ENCODE results near the gene LPCAT3.
"Not testable (repeated sequence)": the region's sequence is repeated elsewhere in the genome, so short reads cannot be mapped to it uniquely, and the experiment has no call there.

The LPCAT3 gene, protein sequence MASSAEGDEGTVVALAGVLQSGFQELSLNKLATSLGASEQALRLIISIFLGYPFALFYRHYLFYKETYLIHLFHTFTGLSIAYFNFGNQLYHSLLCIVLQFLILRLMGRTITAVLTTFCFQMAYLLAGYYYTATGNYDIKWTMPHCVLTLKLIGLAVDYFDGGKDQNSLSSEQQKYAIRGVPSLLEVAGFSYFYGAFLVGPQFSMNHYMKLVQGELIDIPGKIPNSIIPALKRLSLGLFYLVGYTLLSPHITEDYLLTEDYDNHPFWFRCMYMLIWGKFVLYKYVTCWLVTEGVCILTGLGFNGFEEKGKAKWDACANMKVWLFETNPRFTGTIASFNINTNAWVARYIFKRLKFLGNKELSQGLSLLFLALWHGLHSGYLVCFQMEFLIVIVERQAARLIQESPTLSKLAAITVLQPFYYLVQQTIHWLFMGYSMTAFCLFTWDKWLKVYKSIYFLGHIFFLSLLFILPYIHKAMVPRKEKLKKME

DNA sequence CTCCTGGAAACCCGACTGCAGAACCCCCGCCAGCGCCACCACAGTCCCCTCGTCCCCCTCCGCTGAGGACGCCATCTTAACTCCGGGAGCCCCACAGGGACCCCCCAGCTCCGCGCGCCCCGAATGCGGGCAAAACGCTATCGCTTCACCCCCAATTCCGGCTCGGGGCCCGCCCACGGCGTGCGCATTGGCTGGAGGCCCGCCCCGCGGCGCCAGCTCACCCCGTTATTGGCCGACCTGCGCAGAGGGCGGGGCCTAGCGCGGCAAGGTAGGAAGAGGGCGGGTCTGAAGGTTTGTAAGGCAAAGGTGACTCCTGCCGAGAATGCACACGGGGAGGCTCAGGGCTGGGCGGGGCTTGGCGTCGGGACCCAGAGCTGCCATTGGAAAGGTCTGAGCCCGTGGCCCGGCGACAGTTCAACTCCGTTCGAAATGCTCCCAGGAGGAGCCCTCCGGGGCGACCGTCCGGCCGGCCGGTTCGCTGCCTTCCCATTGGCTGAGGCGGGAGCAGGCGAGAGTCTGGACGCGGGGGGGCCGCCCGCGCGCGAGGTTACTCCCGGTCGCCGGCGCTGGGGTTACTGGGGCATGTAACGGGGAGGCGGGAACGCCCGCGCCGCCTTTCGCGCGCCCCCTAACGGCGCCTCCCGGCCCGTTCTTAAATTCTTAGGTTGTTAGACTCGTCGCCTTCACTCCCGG is at the start of gene LPCAT3:
LPCAT3 (minus strand) TSS at position 127 of the 693 bp plus-strand sequence; CDS start at position 75, 52 bp downstream.
- FAIRE-seq (peak; percentile 20), DNase-seq (ENCODE audit: low spot score) (peak; percentile 80)

DNA sequence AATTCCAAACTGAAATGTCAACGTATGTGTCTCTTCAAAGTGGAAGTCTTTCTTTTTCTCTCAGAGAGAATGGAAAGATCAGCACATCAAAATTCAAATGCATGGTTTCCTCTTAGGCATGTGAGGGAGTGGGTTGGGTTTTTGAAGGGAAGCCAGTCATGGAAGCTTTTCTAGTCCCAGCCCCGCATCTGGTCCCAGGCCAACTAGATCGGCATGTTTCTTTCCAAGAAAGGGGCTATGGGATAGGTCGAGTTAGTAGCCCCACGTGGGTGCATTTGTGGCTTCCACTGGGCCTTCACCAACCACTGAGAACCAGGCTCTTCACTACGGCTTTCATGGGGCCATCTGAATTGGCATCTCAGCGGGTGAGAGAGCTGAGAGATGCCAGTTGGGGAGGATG is 48.8 kb upstream of the LPCAT3 start:
- FAIRE-seq (no peak), DNase-seq (ENCODE audit: low spot score) (no peak)

GRCh38 chr12:7066596-7066995 is 48.3 kb upstream of the LPCAT3 start:
- DNase-seq (ENCODE audit: low spot score) (no peak), FAIRE-seq (no peak)

DNA sequence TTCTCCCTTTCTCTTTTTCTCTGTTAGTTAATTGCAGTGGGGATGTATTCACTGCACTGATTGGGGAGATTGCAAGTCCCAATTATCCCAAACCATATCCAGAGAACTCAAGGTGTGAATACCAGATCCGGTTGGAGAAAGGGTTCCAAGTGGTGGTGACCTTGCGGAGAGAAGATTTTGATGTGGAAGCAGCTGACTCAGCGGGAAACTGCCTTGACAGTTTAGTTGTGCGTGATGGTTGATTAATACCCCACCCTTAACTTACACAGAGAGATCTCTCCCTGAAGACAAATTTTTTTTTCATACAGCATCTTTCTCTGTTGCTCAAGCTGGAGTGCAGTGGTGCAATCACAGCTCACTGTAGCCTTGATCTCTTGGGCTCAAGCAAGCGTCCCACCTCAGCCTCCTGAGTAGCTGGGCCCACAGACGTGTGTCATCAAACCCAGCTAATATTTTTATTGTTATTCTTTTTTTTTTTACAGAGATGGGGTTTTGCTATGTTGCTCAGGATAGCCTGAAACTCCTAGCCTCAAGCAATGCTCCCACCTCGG is 46.9 kb upstream of the LPCAT3 start:
- DNase-seq (ENCODE audit: low spot score): no peak
- no peak for FAIRE-seq

GRCh38 chr12:7064516-7064915 is 46.2 kb upstream of the LPCAT3 start:
- no peak for FAIRE-seq
- no peak for DNase-seq (ENCODE audit: low spot score)

DNA sequence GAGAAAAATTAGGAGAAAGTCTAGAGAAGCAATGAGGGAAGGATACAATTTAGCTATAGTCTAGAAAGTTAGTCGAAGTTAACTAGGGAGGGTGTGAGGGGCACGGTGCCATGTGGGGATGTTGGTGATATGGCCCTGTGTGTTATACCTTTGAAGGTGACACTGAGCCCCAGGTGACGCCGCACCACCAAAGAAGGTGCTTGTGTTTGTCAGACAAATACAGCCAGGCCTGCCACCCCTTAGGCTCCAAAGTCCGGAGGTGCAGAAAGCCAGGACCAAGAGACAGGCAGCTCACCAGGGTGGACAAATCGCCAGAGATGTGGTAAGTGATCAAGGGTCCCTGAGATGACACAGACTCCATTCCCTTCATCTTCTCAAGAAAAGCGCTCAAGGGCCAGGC is 43.3 kb upstream of the LPCAT3 start:
- no peak for FAIRE-seq
- DNase-seq (ENCODE audit: low spot score): no peak

GRCh38 chr12:7061138-7061537 is 42.9 kb upstream of the LPCAT3 start:
- FAIRE-seq: no peak
- DNase-seq (ENCODE audit: low spot score): no peak

DNA sequence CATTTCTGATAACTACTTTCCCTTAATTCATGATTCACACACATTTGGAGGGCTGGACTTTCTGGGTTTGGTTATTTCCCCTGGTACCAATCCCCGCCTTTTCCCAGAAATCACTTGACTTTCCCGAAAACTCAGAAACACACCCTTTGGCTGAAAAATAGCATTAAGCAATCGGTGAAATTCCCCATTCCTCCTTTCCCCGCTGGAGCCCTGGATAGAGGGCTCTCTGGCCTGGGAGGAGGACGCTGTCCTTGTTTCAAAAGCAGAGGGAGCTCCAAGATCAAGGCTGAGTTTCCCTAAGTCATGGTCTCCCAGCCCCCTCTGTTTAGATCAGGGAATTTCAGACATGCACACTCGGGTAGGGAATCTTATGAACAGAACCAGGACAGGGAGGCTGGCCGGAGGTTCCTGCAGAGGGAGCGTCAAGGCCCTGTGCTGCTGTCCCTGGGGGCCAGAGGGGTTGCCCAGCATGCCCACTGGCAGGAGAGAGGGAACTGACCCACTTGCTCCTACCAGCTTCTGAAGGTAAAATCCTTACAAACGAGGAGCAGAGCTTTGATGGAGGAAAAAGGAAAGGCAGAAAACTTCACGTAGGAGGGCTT is 42.2 kb upstream of the LPCAT3 start, which contains the start of gene C1S:
C1S (plus strand) TSS at position 366 of the 602 bp plus-strand sequence. CDS start 1,195 bp downstream, outside the sequence.
- DNase-seq (ENCODE audit: low spot score): peak; percentile 27
- FAIRE-seq: no peak

GRCh38 chr12:7059780-7060179 is 41.5 kb upstream of the LPCAT3 start:
- DNase-seq (ENCODE audit: low spot score) (no peak), FAIRE-seq (no peak)

DNA sequence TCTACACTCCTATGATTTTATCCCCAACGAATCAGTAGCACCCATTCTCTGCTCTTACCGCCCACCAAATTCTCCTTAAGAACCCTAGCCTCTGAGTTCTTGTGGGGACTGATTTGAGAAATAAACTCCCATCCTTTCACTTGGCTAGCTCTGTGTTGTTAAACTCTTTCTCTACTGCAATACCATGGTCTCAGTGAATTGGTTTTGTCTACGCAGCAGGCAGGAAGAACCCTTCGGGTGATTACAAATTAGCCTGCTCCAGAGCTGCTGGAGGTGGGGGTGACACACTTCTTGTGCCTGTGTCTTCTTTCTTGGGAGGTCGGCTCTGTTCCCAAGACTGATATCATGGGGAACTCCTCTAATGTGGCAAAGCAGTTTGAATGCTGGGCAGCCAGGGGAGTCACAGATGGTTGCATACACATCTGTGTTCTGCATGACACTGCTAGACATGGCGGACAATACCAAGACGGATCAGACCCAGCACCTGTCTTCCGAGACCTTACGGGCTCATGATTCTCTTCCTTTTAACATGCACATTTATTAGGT is 40.6 kb upstream of the LPCAT3 start:
- FAIRE-seq (no peak), DNase-seq (ENCODE audit: low spot score) (no peak)

GRCh38 chr12:7058163-7058845 is 40.0 kb upstream of the LPCAT3 start:
- no peak for DNase-seq (ENCODE audit: low spot score)
- no peak for FAIRE-seq

GRCh38 chr12:7055736-7056135 is 37.5 kb upstream of the LPCAT3 start:
- DNase-seq (ENCODE audit: low spot score); FAIRE-seq: not testable (repeated sequence)

DNA sequence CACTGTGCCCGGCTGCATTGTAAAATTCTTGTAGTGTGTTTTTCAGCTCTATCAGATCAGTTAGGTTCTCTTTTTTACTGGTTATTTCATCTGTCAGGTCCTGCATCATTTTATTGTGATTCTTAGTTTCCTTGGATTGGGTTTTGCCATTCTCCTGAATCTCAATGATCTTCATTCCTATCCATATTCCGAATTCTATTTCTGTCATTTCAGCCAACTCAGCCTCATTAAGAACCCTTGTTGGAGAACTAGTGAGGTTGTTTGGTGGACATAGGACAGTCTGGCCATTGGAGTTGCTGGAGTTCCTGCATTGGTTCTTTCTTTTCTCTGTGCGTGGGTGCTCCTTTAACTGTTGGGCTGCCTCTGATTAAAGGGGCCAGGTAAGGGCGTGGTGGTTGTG is 36.6 kb upstream of the LPCAT3 start:
- no peak for FAIRE-seq
- no peak for DNase-seq (ENCODE audit: low spot score)

DNA sequence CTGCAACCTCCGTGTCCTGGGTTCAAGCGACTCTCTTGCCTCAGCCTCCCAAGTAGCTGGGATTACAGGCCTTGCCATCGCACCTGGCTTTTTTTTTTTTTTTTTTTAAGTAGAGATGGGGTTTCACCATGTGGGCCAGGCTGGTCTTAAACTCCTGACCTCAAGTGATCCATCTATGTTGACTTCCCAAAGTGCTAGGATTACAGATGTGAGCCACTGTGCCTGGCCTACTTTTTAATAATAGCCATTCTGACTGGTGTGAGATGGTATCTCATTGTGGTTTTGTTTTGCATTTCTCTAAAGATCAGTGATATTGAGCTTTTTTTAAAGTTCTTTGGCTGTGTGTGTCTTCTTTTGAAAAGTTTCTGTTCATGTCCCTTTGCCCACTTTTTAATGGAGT is 31.7 kb upstream of the LPCAT3 start:
- not testable (repeated sequence) for DNase-seq (ENCODE audit: low spot score); FAIRE-seq

DNA sequence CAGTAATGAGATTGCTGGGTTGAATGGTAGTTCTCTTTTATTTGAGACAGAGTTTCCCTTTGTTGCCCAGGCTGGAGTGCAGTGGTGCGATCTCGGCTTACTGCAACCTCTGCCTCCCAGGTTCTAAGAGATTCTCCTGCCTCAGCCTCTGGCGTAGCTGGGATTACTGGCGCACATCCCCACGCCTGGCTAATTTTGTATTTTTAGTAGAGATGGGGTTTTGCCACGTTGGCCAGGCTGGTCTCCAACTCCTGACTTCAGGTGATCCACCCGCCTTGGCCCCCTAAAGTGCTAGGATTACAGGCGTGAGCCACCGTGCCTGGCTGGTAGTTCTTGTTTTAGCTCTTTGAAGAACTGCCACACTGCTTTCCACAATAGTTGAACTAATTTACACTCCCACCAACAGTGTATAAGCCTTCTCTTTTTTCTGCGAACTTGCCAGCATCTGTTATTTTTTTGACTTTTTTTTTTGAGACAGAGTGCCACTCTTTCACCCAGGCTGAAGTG is 31.2 kb upstream of the LPCAT3 start:
- not testable (repeated sequence) for FAIRE-seq; DNase-seq (ENCODE audit: low spot score)

DNA sequence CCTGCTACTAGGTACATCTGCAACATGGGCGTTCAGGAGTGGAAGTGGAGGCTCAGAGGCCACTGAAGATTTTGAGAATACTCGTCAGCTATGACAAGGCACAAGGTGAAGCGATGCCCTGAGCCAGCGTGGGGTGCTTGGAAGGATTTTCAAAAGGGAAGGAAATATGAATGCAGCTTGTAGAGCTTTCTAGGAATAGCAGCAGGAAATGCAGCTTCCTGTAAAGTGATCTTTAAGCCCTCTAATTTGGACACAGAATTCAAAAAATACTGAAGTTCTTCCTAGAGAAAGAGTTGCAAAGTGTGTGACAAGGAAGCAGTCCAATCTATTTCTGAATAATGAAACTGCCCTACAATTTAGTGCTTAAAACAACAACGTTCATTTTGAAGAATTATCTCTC is 29.0 kb upstream of the LPCAT3 start:
- no peak for FAIRE-seq

GRCh38 chr12:7046383-7047105 is 28.3 kb upstream of the LPCAT3 start:
- DNase-seq (ENCODE audit: low spot score): no peak
- FAIRE-seq: no peak

More for the DNA sequence above, 29.0 kb upstream of the LPCAT3 start:
- DNase-seq (ENCODE audit: low spot score): no peak

DNA sequence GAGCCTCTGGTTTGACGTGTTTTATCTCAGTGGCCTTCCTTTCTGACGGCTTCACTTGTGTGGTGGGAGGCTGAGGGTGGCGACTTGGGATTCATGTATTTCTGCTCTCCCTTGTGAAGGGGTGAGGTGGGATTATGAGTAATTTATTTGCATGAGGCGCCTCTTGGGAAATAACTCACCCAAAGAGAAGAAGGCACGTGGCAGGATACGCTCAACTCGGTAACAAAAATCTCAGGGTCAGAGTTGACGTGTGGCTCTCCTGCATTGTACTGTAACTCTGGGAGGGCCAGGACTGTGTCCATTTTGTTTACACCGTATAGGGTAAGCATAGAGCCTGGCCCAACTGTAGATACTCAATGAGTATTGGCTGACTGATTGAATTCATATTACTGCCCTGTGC is 27.6 kb upstream of the LPCAT3 start:
- DNase-seq (ENCODE audit: low spot score) (no peak), FAIRE-seq (no peak)

- DNase-seq (ENCODE audit: low spot score): peak; percentile 41
- FAIRE-seq: peak; percentile 21
Measured at GRCh38 chr12:7042842-7043241, 24.6 kb upstream of the LPCAT3 start.

- FAIRE-seq (no peak), DNase-seq (ENCODE audit: low spot score) (no peak)
Measured at GRCh38 chr12:7039403-7039802, 21.1 kb upstream of the LPCAT3 start.
